CD14-positive monocyte (primary cell): Measurements from ENCODE around the gene NTRK2. TPM values are rescaled to one million over a fixed set of nuclear protein-coding genes. Genes with fewer than 3 reads are reported as not detected.

Source experiments
- DNase-seq, 3 donors: peaks; one replicate each; pipeline ENCODE4 v3.0.0-alpha.2; 2011 to 2022
- H2AFZ ChIP-seq: 2 replicates; pipeline ENCODE4 v1.6.0; 2012; ENCODE audit warnings: mild to moderate bottlenecking, low read depth, low read length, inconsistent platforms; ENCODE audit not compliant: insufficient read depth, poor library complexity, severe bottlenecking
- H3K27ac ChIP-seq, 2 donors: 1 replicate in 1 of 2; 2 replicates in 1 of 2; pipeline ENCODE4 v1.5.1; 2012 to 2013; ENCODE audit warnings: low read length in 2 of 2, control low read depth in 1 of 2, inconsistent platforms in 1 of 2, low read depth in 1 of 2, mild to moderate bottlenecking in 1 of 2
- H3K27me3 ChIP-seq, 2 donors: one replicate each; pipeline versions ENCODE4 v1.6.0 to v1.6.1; 2011 to 2013; ENCODE audit warnings: low read length in 2 of 2; ENCODE audit not compliant: control insufficient read depth in 2 of 2, insufficient read depth in 2 of 2
- H3K36me3 ChIP-seq, 2 donors: replicated peaks in 1 of 2; 1 replicate in 1 of 2; 2 replicates in 1 of 2; pipeline versions ENCODE4 v1.5.1 to v1.6.1; 2012 to 2013; ENCODE audit warnings: low read length in 2 of 2, control low read depth in 1 of 2, inconsistent platforms in 1 of 2, mild to moderate bottlenecking in 1 of 2; ENCODE audit not compliant: insufficient read depth in 2 of 2, control insufficient read depth in 1 of 2
- H3K4me1 ChIP-seq, 2 donors: 1 replicate in 1 of 2; 2 replicates in 1 of 2; pipeline versions ENCODE4 v1.5.1 to v1.6.1; 2012 to 2013; ENCODE audit warnings: low read length in 2 of 2, control low read depth in 1 of 2, inconsistent platforms in 1 of 2, mild to moderate bottlenecking in 1 of 2, moderate library complexity in 1 of 2; ENCODE audit not compliant: insufficient read depth in 2 of 2, control insufficient read depth in 1 of 2
- H3K4me2 ChIP-seq: replicated peaks from 2 replicates; pipeline ENCODE3; 2012; ENCODE audit warnings: low read length, moderate library complexity, mild to moderate bottlenecking; ENCODE audit not compliant: poor library complexity, severe bottlenecking; ENCODE audit errors: extremely low read depth
- H3K4me3 ChIP-seq, 3 experiments: fragments of 200-600 bp in 1 of 3; sonication (generic) in 1 of 3; replicated peaks in 1 of 3; 1 replicate in 2 of 3; 2 replicates in 1 of 3; pipeline ENCODE4 v1.5.1; 2011 to 2013; ENCODE audit warnings: low read length in 3 of 3, mild to moderate bottlenecking in 3 of 3, control low read depth in 2 of 3, low read depth in 2 of 3, inconsistent platforms in 1 of 3, moderate library complexity in 1 of 3
- H3K79me2 ChIP-seq: 2 replicates; pipeline ENCODE4 v1.6.0; 2012; ENCODE audit warnings: mild to moderate bottlenecking, control low read depth, inconsistent platforms, low read length, moderate library complexity; ENCODE audit not compliant: insufficient read depth
- H3K9ac ChIP-seq: 2 replicates; pipeline ENCODE4 v1.6.0; 2017; ENCODE audit warnings: low read length, mild to moderate bottlenecking; ENCODE audit not compliant: insufficient read depth, poor library complexity, severe bottlenecking
- H3K9me3 ChIP-seq, 2 donors: replicated peaks in 1 of 2; 1 replicate in 1 of 2; 2 replicates in 1 of 2; pipeline versions ENCODE4 v1.5.1 to v1.6.1; 2012 to 2013; ENCODE audit warnings: low read length in 2 of 2, control low read depth in 1 of 2; ENCODE audit not compliant: control insufficient read depth in 1 of 2, insufficient read depth in 1 of 2
- H4K20me1 ChIP-seq: 2 replicates; pipeline ENCODE4 v1.6.0; 2012; ENCODE audit warnings: mild to moderate bottlenecking, low read length, control low read depth, moderate library complexity; ENCODE audit not compliant: insufficient read depth
- H3K27ac Mint-ChIP-seq, 7 donors: one replicate each; pipeline ENCODE4 v1.8.0; 2020; ENCODE audit warnings: mild to moderate bottlenecking in 7 of 7, mixed read lengths in 7 of 7, moderate library complexity in 6 of 7, inconsistent platforms in 2 of 7
- H3K27me3 Mint-ChIP-seq, 3 donors: one replicate each; pipeline ENCODE4 v1.8.0; 2021 to 2022; ENCODE audit warnings: low read depth in 3 of 3, mild to moderate bottlenecking in 3 of 3, mixed read lengths in 3 of 3, moderate library complexity in 3 of 3, inconsistent platforms in 1 of 3
- H3K36me3 Mint-ChIP-seq, 2 donors: one replicate each; pipeline ENCODE4 v1.8.0; 2020; ENCODE audit warnings: mixed read lengths in 2 of 2, inconsistent platforms in 1 of 2, mild to moderate bottlenecking in 1 of 2
- H3K4me1 Mint-ChIP-seq: one replicate; pipeline ENCODE4 v1.8.0; 2020; ENCODE audit warnings: mild to moderate bottlenecking, mixed read lengths
- H3K4me3 Mint-ChIP-seq, 2 donors: one replicate each; pipeline ENCODE4 v1.8.0; 2020; ENCODE audit warnings: mild to moderate bottlenecking in 2 of 2, mixed read lengths in 2 of 2, moderate library complexity in 1 of 2
- H3K9me3 Mint-ChIP-seq, 7 donors: one replicate each; pipeline ENCODE4 v1.8.0; 2020 to 2022; ENCODE audit warnings: mixed read lengths in 7 of 7, mild to moderate bottlenecking in 6 of 7, moderate library complexity in 6 of 7, inconsistent platforms in 2 of 7
- WGBS: methylation state at CpG from one replicate; pipeline ENCODE4 v1.1.5; 2013; ENCODE audit warnings: missing lambda C conversion rate; ENCODE audit not compliant: insufficient coverage; 5-methylcytosine and 5-hydroxymethylcytosine counted together
- intact Hi-C, 2 donors: fragments of 100-400 bp; cut with micrococcal nuclease; formaldehyde crosslinking; loops; one replicate each; pipeline versions ENCODE4 v1.15.0 to v1.15.1; 2023
- polyA plus RNA-seq, 3 donors: library from polyadenylated mRNA; depleted of rRNA in 1 of 3; unstranded in 2 of 3; stranded (reverse) in 1 of 3; fragments of 300-500 nt in 2 of 3; fragments of >200 nt in 1 of 3; fragmentation: Illumina TruSeq in 2 of 3; gene quantifications; 1 replicate in 2 of 3; 2 replicates in 1 of 3; pipeline ENCODE4 v1.2.3, GENCODE V29; 2012 to 2021
- TF ChIP-seq, protein P1 (sequence below): fragments of 200-600 bp; IDR thresholded peaks from one replicate; pipeline ENCODE4 v1.8.0; 2022; ENCODE audit warnings: antibody characterized with exemption, mild to moderate bottlenecking

Gene NTRK2
- polyA plus RNA-seq, 3 donors, result not detected

- Histone ChIP-seq H2AFZ (no peak overlapping the region), H3K4me1 (no peaks in the 10 kb centered on the region), H3K4me2 (no peak overlapping the region), H3K79me2 (no peaks in the 10 kb centered on the region), H3K9ac (no peak overlapping the region), H3K27ac (no peak overlapping the region), H3K36me3 (no peaks in the 10 kb centered on the region), H3K4me3 (no peak overlapping the region), H3K9me3 (no peaks in the 10 kb centered on the region), H4K20me1 (no peaks in the 10 kb centered on the region), H3K27me3 (no peaks in the 10 kb centered on the region)
- no peaks in the 10 kb centered on the region for H3K27me3 Mint-ChIP-seq
- H3K36me3 Mint-ChIP-seq, result no peaks in the 10 kb centered on the region
- TF ChIP-seq, protein P1, sequence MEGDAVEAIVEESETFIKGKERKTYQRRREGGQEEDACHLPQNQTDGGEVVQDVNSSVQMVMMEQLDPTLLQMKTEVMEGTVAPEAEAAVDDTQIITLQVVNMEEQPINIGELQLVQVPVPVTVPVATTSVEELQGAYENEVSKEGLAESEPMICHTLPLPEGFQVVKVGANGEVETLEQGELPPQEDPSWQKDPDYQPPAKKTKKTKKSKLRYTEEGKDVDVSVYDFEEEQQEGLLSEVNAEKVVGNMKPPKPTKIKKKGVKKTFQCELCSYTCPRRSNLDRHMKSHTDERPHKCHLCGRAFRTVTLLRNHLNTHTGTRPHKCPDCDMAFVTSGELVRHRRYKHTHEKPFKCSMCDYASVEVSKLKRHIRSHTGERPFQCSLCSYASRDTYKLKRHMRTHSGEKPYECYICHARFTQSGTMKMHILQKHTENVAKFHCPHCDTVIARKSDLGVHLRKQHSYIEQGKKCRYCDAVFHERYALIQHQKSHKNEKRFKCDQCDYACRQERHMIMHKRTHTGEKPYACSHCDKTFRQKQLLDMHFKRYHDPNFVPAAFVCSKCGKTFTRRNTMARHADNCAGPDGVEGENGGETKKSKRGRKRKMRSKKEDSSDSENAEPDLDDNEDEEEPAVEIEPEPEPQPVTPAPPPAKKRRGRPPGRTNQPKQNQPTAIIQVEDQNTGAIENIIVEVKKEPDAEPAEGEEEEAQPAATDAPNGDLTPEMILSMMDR, result no peak
- no peak overlapping the region for H3K4me3 Mint-ChIP-seq
- intact Hi-C loops, result no loop called here
- DNase-seq, result no peak
- peaks cover 0 to 4% (median 3%) of the 10 kb centered on the region in 7 donors for H3K9me3 Mint-ChIP-seq
- no peaks in the 10 kb centered on the region for H3K4me1 Mint-ChIP-seq
- no peak overlapping the region for H3K27ac Mint-ChIP-seq
These were observed 266.1 kb downstream of the NTRK2 start for GRCh38 chr9:84935528-84936117.

DNA sequence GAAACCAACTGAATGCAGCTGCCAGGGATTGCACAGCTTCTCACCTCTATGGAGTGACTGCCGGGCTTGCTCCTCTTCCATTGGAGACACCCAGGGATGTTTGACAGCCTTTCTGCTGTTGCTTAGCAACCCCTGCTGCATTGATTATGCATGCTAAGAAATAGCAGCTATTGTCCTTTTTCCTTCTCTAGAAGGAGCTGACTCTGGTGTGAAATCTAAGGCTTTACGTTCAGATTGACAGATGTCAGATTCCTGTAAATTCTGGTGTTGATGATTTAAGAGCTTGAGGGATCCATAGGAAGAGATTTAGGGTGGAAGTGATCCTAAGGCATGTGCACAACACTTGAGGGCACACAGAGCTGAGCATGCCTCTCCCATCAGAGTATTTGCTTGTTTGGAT is 267.7 kb downstream of the NTRK2 start:
- H4K20me1 ChIP-seq, result no peaks in the 10 kb centered on the region
- H3K27me3 Mint-ChIP-seq, result no peaks in the 10 kb centered on the region
- 80% methylated on average over 1 of the region's 2 CpGs for WGBS
- intact Hi-C loops, result no loop called here
- no peak overlapping the region for H3K4me3 Mint-ChIP-seq
- TF ChIP-seq, protein P1, result no peak
- no peak for DNase-seq
- no peak overlapping the region for H3K9ac ChIP-seq
- H3K27ac Mint-ChIP-seq, result no peak overlapping the region
- H3K4me3 ChIP-seq, result no peak overlapping the region
- peaks cover 0 to 4% (median 3%) of the 10 kb centered on the region in 7 donors for H3K9me3 Mint-ChIP-seq
- no peaks in the 10 kb centered on the region for H3K79me2 ChIP-seq
- no peaks in the 10 kb centered on the region for H3K9me3 ChIP-seq
- H3K36me3 Mint-ChIP-seq, result no peaks in the 10 kb centered on the region
- H2AFZ ChIP-seq, result no peak overlapping the region
- H3K4me2 ChIP-seq, result no peak overlapping the region
- H3K27ac ChIP-seq, result no peak overlapping the region
- no peaks in the 10 kb centered on the region for H3K4me1 Mint-ChIP-seq
- H3K27me3 ChIP-seq, result no peaks in the 10 kb centered on the region
- no peaks in the 10 kb centered on the region for H3K4me1 ChIP-seq
- H3K36me3 ChIP-seq, result no peaks in the 10 kb centered on the region
